Brain microvascular endothelial cell (primary cell): ENCODE data around the gene PPCDC.

Experiments used
- DNase-seq: peaks from one replicate; pipeline ENCODE4 v3.0.0-alpha.2; 2020
- H3K27ac ChIP-seq: fragments of 250-450 bp; sonication (Bioruptor Pico); 2 replicates; pipeline ENCODE4 v1.5.1; 2020; ENCODE audit warnings: mild to moderate bottlenecking, moderate library complexity
- H3K27me3 ChIP-seq: fragments of 250-450 bp; sonication (Bioruptor Pico); replicated peaks from 2 replicates; pipeline ENCODE4 v1.5.1; 2020; ENCODE audit warnings: mild to moderate bottlenecking
- H3K36me3 ChIP-seq: fragments of 250-450 bp; sonication (Bioruptor Pico); replicated peaks from 2 replicates; pipeline ENCODE4 v1.5.1; 2020; ENCODE audit warnings: mild to moderate bottlenecking
- H3K4me3 ChIP-seq: 2 replicates; pipeline ENCODE4 v1.5.1; 2011; ENCODE audit warnings: low read depth, mild to moderate bottlenecking, control low read depth, low read length, moderate library complexity
- CTCF ChIP-seq: IDR thresholded peaks from 2 replicates; pipeline ENCODE4 v1.5.1; 2011; ENCODE audit warnings: low read depth, mild to moderate bottlenecking, moderate library complexity, low read length, control low read depth, inconsistent platforms; ENCODE audit errors: missing control alignments
- in situ Hi-C: cut with HindIII; loops from 2 replicates; pipeline ENCODE4 v1.10.0; 2017; ENCODE audit warnings: low sequenced_read_pairs, low pct_ligation_motif_present

PPCDC gene

GRCh38 chr15:75037685-75038084 is 14.3 kb downstream of the PPCDC start:
- TF ChIP-seq CTCF = no peak
- in situ Hi-C loops = no loop called here

GRCh38 chr15:75038231-75038630 is 14.8 kb downstream of the PPCDC start:
- Histone ChIP-seq H3K27ac (no peak overlapping the region), H3K36me3 (no peaks in the 10 kb centered on the region), H3K27me3 (no peaks in the 10 kb centered on the region), H3K4me3 (no peak overlapping the region)
- no peak for DNase-seq
- in situ Hi-C loops = no loop called here
- no peak for TF ChIP-seq CTCF

More at GRCh38 chr15:75037685-75038084, 14.3 kb downstream of the PPCDC start:
- no peaks in the 10 kb centered on the region for H3K36me3 ChIP-seq
- H3K4me3 ChIP-seq = no peak overlapping the region
- no peak overlapping the region for H3K27ac ChIP-seq
- DNase-seq = peak; percentile 34
- no peaks in the 10 kb centered on the region for H3K27me3 ChIP-seq

- in situ Hi-C loops = no loop called here
- peak; percentile 62 for TF ChIP-seq CTCF
- DNase-seq = peak; percentile 22
- H3K36me3 ChIP-seq = no peaks in the 10 kb centered on the region
- H3K4me3 ChIP-seq = no peak overlapping the region
- peak overlapping the region; percentile 90 for H3K27ac ChIP-seq
- no peaks in the 10 kb centered on the region for H3K27me3 ChIP-seq
Measured at GRCh38 chr15:75042730-75043508, 19.5 kb downstream of the PPCDC start.

- Histone ChIP-seq H3K27ac (peak overlapping the region; percentile 90), H3K27me3 (no peaks in the 10 kb centered on the region), H3K4me3 (no peak overlapping the region), H3K36me3 (no peaks in the 10 kb centered on the region)
- TF ChIP-seq CTCF = peak; percentile 83
- in situ Hi-C loops = no loop called here
- peak; percentile 100 for DNase-seq
Measured at GRCh38 chr15:75043509-75044257, 20.3 kb downstream of the PPCDC start.

GRCh38 chr15:75044258-75044878 is 21.0 kb downstream of the PPCDC start:
- in situ Hi-C loops = no loop called here
- no peaks in the 10 kb centered on the region for H3K27me3 ChIP-seq
- TF ChIP-seq CTCF = no peak
- no peak overlapping the region for H3K4me3 ChIP-seq
- H3K27ac ChIP-seq = peak overlapping the region; percentile 90
- no peak for DNase-seq
- H3K36me3 ChIP-seq = no peaks in the 10 kb centered on the region
